HG03039 (cell line): ENCODE data around the gene CTNNA3.

Experiments
- ATAC-seq: cut with Tn5 transposase; IDR thresholded peaks from one replicate; pipeline ENCODE4 v1.9.1; 2021; ENCODE audit warnings: mild to moderate bottlenecking, moderate library complexity; ENCODE audit not compliant: unreplicated experiment

The CTNNA3 gene

DNA sequence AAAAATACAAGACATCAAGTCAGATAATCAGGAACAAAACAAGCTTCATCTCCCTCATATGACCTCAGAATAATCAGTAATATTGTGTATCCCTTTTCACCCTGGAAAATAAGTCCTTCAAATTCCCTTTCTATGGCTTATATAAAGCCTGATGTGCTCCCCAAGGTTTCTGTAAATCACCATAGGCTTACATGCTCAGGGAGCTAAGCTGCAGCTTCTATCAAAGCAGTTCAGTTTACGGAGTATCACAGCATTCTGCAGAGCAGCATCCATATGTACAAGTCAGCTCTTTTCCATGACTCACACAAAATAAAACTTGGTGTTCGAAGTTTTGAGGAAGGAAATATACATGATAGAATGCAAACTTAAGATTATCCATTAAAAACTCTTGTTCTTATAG lies 544.5 kb downstream of the CTNNA3 start:
- no peak for ATAC-seq

DNA sequence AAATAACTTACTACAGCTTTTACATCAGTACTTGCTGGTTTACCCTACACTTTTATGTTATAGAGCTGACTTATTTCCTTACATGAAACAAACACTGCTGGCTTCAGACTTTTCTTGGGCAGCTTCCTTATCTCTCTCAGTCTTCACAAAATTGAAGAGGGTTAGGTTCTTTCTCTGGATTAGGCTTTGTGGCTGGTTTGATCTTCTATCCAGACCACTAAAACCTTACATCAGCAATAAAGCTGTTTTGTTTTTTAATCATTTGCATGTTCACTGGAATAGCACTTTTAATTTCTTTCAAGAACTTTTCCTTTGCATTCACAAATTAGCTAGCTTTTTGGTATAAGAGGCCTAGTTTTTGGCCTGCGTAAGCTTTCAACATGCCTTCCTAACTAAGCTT lies 551.5 kb downstream of the CTNNA3 start:
- no peak for ATAC-seq

DNA sequence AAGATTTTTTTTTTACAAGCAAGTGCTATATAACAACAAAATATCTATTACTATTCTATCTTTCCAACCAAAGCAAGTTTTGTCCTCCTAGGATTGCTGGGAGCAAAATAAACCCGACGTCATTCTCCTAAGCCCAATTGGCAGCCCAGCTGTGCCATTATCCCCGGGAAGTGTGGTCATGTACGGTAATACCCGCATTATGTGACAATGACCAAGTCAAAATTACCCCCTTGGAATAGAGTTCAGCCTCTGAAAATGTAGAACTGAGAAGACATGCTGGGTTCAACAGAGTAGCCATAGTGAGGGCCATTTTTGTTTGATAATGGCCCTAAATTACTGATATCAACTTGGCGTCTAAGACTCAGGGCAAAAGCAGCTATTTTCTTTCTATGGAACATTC lies 554.7 kb downstream of the CTNNA3 start:
- no peak for ATAC-seq

DNA sequence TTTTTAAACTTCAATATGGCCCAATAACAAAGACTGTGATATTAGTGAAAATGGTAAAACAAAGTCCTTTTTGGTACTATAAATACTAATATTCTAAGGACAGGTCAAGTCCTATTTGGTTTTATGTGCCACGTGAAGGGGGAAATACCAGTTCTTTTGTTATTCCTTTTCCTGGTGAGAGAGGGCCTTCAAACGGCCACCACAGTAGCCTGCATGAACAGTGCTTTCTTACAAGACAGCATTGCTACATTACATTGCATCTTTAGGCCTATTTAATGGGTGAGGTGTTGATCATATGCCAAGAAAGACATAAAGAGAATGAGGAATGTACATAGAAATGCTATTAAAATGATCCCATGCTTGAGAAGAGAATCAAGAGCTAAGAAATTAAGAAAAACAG lies 555.4 kb downstream of the CTNNA3 start:
- no peak for ATAC-seq

DNA sequence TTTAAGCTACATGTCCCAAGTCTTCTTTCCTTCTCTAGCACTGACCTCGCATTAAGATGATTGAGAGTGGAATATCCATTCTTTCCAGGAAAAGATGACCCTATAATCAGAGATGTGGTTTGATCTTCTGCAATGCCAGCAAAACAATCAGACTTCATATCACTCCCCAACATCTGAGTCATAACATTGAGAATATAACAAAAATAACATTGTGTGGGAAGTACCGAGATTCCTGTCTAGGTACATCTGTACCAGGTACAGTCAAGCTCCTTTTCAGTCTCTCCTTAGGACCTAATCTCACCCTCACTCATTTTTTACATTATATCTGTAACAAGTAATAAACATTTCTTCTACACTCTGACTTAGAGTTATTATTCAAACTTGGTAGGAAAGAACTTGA lies 568.6 kb downstream of the CTNNA3 start:
- no peak for ATAC-seq

DNA sequence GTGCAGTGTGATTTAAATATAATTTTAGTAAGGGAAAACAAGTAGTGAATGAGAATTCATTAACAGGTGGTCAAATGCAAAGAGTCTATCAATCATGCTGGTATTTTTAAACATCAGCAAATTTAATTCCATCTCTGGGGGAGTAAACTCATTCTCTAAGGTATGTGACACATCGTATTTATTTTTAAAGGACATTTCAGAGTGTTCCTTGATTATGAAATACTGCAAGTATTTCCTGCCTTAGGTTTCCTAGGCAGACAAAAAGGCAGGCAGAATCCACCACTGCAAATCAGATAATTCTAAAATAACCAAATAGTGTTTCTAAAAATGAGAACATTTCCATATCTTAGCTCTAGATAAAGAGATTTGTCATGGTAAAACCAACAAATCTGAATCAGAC lies 576.3 kb downstream of the CTNNA3 start:
- ATAC-seq = no peak

DNA sequence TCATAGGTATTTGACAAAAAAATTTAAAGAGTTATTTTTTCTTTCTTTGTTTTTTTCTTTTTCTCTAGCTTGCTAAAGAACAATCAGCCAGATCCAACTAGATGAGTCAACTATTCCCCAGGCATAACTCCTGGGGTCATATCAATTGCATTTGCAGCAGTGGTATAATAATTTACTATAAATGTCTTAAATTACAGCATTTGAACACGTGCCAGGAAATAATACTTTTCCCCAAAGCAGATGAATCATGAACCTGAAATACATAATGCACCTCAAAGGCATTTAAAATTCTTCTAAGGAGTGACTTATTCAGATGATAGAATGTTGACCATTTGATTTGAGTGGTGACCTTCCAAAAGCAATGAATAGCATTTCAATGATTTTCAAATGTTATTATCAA lies 580.0 kb downstream of the CTNNA3 start:
- ATAC-seq = no peak

DNA sequence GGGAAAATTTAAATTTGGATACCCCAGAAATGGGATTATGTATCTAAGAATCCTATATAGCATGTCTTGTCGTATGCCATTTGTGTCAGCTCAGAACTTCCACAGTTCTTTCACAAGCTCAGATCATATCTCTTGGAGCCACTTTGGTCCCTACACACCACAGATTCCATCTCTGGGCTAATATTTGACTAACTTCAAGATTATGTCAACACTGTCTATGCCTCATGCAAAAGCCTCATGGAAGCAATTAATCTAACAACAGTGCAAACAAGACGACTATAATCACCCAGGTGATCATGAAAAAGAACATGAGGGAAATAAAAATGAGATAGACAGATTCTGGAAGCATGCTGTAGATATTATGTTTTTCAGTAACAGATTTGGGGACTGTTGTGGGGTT lies 581.0 kb downstream of the CTNNA3 start:
- ATAC-seq = no peak

DNA sequence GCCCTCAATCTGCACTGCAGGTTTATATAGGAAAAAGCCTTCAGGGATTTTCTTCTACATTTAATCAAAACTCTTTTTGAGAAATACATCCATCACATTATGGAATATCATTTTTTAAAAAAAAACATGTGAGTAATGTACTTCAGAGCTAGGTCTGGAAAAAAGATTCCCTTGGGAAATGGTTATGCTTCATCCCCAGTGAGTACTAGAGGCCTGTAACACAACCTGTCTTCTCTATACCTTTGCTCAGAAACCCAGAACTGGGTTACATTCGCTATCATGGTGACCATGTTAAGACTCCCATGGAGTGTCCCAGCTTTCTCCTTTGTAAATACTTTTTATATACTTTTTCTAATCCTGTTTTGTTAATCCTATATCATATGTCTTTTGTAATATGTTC lies 583.2 kb downstream of the CTNNA3 start:
- no peak for ATAC-seq

DNA sequence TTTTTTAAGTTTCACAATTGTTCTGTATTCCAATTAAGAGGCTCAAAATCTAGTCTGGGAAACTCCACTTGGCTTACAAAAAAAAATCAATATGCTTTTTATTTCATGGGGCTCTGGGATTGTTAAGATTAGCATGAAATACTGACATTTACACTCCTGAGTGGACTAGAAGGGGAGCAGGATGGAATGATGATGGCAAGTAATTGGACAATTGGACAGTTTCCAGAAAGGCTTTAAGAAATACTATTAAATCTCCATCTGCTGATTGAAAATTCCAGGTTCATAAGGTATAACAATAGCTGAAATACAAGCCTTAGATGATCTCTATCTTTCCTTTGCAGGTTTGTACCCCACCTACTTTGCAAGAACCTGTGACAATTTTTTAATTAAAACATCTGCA lies 585.7 kb downstream of the CTNNA3 start:
- ATAC-seq = no peak

DNA sequence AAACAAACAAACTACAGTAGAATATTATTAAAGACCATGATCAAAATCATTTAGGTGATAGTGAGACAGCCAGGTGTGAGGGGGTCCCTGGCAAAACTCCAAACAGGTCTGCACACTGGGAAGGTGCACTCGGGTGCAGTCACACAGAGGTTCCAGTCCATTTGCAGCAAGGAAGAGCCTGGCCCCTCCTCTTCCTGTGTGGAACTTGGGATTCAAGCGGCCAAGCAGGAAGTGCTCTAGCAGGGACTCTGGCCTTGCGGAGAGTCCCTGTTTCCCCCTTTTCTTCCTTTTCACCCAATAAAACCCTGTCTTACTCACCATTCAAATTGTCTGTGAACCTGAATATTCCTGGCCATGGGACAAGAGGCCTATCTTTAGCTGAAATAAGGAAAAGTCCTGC lies 588.3 kb downstream of the CTNNA3 start:
- no peak for ATAC-seq

DNA sequence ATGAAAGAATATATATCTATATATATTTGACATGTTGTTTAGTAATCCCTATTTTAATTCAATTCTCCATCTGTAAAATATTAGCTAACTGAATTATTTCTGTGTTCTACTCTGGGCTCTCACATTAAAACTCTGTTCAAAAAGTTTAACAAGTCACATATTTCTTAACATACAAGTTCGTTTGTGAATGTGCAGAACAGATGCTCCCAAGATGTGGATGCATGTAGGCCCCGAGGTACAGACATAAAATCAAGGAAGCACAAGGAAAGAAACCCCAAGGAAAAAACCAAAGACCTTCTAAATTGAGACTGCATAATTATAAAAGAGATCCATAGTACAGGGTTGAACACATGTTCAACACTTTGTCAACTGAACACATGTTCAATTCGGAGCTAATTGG lies 595.0 kb downstream of the CTNNA3 start:
- no peak for ATAC-seq

DNA sequence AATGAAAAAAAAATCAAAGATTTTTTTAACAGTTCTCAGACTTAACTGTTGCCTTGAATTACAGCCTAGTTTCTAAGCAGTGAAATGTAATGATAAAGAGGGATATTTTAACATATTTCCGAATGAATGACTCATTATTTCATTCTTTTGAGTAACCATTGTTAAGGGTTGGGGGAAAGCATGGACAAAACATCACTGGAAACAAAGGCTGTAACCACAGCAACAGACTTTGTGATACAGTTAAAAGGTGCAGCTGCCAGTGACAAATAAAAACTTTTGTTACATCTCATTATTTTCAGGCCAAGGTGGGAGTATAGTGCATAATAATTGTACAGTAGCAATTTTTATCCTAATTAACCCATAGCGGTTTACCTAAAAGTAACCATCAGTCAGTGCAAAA lies 597.5 kb downstream of the CTNNA3 start:
- no peak for ATAC-seq

DNA sequence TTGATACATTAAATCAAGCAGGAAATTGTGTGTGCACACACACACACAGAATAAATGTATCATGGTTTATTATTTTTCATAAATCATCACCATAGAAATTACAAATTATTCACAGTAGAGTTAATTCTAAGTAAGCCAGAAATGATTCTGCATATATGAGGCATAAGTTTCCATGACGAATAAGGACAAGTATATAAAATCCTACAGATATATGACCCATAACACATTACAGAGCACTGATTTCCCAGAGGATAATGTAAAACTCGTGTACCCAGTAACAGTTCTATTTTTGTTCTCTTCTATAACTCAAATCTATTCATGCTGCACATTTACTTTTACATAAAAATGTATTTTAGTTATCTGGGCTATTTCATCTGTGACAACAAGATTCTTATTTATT lies 600.5 kb downstream of the CTNNA3 start:
- no peak for ATAC-seq

DNA sequence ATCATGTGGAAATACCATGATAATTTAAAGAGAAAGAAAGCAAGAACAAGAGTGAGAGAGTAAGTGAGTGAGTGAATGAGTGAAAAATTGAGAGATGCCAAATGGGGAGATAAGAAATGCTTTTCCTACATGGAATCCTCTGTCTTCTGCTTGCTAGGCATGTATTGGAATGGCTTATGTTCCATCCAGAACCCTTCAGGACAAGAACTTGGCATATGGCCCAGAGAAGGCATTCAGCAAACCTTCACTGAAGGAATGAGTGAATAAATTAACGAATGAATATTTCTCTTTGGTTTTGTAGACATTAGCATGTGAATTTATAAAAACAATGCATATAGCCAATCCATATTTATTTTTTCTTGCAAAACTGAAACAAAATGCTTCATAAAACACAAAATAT lies 608.0 kb downstream of the CTNNA3 start:
- no peak for ATAC-seq

DNA sequence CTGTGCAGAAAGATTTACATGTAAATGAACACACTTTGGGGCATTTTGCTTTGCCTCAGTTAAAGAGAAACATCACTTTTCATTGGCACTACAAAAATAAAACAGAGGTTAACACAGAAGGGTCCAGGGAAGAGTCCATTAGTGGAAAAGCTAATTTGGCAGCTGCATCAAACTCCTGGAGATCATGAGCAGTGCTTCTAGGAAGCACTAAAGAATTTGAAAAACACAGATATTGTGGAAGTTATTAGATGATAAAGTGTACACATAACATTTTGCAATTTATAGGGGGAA lies 608.9 kb downstream of the CTNNA3 start:
- no peak for ATAC-seq

DNA sequence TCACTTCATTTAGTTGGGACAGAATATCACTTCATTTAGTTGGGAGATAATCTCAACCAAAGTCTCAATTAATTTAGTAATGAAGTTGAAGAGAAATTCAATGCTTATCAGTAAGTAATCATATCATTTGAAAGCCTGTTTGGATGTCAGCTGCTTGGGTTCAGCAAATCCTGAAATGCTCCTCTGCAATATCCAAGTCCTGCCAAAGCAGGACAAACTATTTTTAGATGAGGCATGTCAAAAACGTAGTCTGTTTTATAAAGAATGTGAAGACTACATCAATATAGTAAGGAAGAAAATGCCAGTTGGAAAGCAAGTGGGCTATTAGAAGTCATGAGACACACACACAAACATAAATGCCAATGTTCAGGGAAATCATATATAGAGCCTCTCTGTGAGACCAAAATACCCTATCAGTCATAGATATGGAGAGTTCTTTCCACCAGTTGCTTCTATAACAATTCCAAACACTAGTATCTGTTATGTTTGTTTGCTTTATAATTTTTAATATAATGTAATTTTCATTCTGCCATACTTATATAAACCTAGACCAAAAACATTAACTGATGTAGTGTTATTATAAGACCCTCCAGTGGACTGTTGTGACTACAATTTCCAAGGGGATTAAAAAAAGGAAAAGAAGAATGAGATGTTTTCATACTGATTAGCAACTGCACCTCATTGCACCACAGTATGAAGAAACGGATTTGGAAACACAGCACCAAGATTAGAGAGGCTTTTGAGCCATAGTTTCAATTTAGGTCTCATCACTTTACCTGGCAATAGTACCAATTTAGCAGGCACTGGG lies 609.5 kb downstream of the CTNNA3 start:
- ATAC-seq = no peak

DNA sequence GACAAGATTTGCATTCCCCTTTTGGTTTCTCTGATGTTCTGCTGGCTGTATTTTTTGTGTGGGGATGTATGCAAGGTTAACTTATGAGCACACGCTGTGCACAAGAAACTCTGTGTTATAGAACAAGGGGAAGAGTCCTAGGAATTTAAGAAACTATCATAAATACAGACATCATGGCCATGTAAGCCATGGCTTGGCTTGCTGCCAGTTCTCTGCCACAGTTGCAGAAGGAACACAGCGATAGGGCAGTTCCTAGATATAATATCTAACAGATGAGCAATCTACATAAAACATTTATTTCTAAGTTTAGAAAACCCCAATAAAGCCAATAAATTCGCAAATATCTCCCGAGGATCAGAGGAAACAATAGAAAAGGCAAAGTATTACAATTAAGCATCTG lies 616.9 kb downstream of the CTNNA3 start:
- ATAC-seq = no peak

DNA sequence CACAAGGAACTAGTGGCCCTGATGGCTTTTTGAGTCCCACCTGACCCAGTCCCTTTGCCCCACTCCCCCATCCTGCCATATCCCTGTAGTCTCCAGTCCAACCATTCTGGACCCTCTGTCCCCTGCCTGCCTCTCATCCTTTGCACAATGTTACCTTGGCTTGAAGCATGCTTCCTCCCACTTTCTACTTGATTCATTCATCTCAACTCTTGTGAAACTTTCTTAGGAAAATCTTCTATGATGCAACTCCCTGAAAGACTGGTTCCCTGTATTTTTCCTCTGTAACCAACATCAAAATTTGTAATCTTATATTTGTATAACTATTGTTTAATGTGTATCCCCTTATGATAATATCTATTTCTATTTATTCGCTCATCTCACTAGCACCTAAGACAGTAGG lies 618.6 kb downstream of the CTNNA3 start:
- ATAC-seq = no peak

DNA sequence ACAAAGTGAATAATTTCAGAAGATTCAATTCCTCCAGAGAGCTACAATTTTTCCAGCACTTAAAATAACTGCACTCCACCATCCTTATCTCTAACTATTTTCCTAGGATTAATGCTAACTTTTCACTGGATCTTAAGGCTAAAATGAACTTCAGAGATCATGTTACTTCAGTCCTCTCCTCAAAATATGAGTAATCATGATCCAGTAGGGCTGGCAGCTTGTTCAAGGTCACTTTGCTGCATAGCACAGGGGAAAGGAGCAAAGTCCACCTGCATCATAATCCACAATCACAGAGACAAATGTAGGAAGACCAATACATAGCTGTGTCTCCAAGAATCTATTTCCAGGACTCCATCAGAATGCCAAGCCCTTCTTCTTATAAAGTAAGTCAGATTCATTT lies 619.9 kb downstream of the CTNNA3 start:
- no peak for ATAC-seq

DNA sequence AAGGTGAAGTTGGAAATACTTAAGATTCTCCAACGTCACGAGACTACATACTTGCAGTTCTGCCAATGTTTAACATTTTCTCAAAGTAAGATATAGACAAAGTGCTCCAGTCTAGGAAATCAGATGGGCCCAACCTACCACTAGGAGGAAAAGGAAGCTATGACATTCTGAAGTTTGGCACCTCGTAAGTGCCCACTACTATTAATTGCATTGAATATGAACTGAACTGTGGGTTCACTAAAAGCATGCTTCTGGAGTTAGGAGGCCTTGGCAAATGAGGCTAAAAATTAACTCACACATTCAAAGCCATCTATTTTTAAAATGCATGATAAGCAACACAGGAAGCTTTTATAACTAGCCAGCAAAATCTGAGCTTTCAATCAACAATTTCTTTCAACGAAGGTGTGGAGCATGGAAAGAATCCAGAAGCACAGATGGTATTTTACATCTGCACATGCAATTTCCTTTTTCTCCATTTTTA lies 620.5 kb downstream of the CTNNA3 start:
- no peak for ATAC-seq

DNA sequence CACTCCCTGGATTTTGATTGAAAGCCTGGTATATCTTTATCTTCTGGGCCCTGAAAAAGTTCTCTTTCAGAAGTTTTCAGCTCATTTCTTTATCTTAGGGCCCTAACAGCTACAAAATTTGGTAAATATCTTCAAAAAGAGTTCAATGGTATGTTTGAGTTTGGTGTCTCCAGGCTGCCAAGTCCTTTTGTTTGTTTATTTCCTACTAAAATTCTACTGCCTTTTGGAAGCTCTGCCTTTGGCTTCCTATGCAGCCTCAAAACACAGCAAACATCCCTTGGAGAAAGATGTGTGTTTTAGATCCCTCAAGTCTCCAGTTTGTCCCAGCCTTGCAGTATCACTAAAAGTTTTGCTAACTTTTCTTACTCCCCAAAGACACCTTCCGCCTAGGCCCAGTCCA lies 623.3 kb downstream of the CTNNA3 start:
- no peak for ATAC-seq

DNA sequence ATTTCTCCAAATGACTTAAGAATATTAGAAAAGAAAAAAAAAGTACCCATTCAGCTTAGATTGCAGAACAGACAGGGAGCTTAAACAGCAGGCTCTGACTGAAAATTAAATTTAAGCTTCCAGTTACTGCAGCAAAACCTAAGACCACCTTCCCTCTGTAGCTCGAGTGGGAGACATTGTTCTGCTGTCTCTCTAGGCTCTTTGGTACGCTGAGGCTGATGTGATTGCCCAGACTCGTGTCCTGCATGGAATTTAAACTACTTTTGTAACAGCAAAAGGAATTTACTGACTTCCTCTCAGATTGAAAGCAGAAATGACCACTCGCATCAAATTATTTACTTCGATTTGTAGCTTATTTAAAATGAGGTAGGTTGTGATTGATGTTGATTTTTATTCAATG lies 645.6 kb downstream of the CTNNA3 start:
- no peak for ATAC-seq
